Activated CD4-positive, alpha-beta T cell treated with anti-CD3 and anti-CD28 coated beads, Interleukin-2, amount 10 ng/mL, durations not matched to agents 7 days and 5 days (primary cell): ENCODE data around the gene GCKR. TPM values are rescaled to one million over a fixed set of nuclear protein-coding genes. Genes with fewer than 3 reads are reported as not detected.

ENCODE experiments used
- CTCF ChIA-PET: fragments of 350-600 bp; sonication (Branson Sonifier 250); formaldehyde crosslinking; loops from one replicate; lab custom pipeline; 2021; ENCODE audit warnings: antibody characterized with exemption; lab: Charles Lee
- POLR2A ChIA-PET: fragments of 350-600 bp; sonication (Branson Sonifier 250); formaldehyde crosslinking; loops from one replicate; lab custom pipeline; 2021; ENCODE audit warnings: antibody characterized with exemption; lab: Charles Lee
- DNase-seq: peaks from one replicate; pipeline ENCODE4 v3.0.0-alpha.2; 2020
- H3K27ac Mint-ChIP-seq: one replicate; pipeline ENCODE4 v1.8.0; 2021; ENCODE audit warnings: mild to moderate bottlenecking, moderate library complexity, mixed read lengths
- H3K27me3 Mint-ChIP-seq: one replicate; pipeline ENCODE4 v1.8.0; 2021; ENCODE audit warnings: mixed read lengths
- H3K36me3 Mint-ChIP-seq: one replicate; pipeline ENCODE4 v1.8.0; 2021; ENCODE audit warnings: low read depth, mixed read lengths
- H3K4me1 Mint-ChIP-seq: one replicate; pipeline ENCODE4 v1.8.0; 2021; ENCODE audit warnings: mixed read lengths
- H3K4me3 Mint-ChIP-seq: one replicate; pipeline ENCODE4 v1.8.0; 2021; ENCODE audit warnings: mild to moderate bottlenecking, moderate library complexity, mixed read lengths
- H3K9me3 Mint-ChIP-seq: one replicate; pipeline ENCODE4 v1.8.0; 2021; ENCODE audit warnings: mixed read lengths
- total RNA-seq, 2 experiments: library from RNA; stranded (reverse); gene quantifications; one replicate each; pipeline ENCODE4 v1.2.3, GENCODE V29; 2021

Gene GCKR
- not detected for total RNA-seq

GRCh38 chr2:27496357-27497287 is at the start of gene GCKR:
GCKR (plus strand) TSS chr2:27496839; CDS start chr2:27496905, 66 bp downstream.
- ChIA-PET POLR2A (no interaction called here), CTCF (no interaction called here)
- no peaks in the 10 kb centered on the region for H3K36me3 Mint-ChIP-seq
- H3K4me1 Mint-ChIP-seq: peaks cover 10% of the 10 kb centered on the region
- H3K27ac Mint-ChIP-seq: no peak within 1 kb of the TSS
- no peaks in the 10 kb centered on the region for H3K9me3 Mint-ChIP-seq
- peaks cover 53% of the 10 kb centered on the region for H3K27me3 Mint-ChIP-seq
- peak within 1 kb of the TSS; percentile 64 for H3K4me3 Mint-ChIP-seq
- DNase-seq: no peak

- Mint-ChIP-seq H3K4me1 (peaks cover 10% of the 10 kb centered on the region), H3K4me3 (no peak overlapping the region), H3K9me3 (no peaks in the 10 kb centered on the region), H3K27ac (peak overlapping the region; percentile 38), H3K36me3 (peaks cover under 1% of the 10 kb centered on the region), H3K27me3 (no peaks in the 10 kb centered on the region)
- POLR2A ChIA-PET: interaction anchor here (0.6 kb wide), 2 partner anchors 56 to 156 kb away, joined by 4 read pairs; no protein-coding TSS in a partner anchor
- CTCF ChIA-PET: interaction anchor here (1.1 to 2.3 kb wide), 4 partner anchors 10 to 234 kb away, joined by 3 to 10 read pairs (median 4); no protein-coding TSS in a partner anchor
- no peak for DNase-seq
These were observed 48.3 kb upstream of the GCKR start for GRCh38 chr2:27448381-27448780.

GRCh38 chr2:27451095-27451494 is 45.5 kb upstream of the GCKR start:
- Mint-ChIP-seq H3K36me3 (no peaks in the 10 kb centered on the region), H3K27me3 (no peaks in the 10 kb centered on the region), H3K9me3 (no peaks in the 10 kb centered on the region), H3K4me3 (no peak overlapping the region), H3K27ac (no peak overlapping the region), H3K4me1 (peaks cover 6% of the 10 kb centered on the region)
- CTCF ChIA-PET: no interaction called here
- POLR2A ChIA-PET: no interaction called here
- DNase-seq: no peak

- CTCF ChIA-PET: interaction anchor here (1.0 to 2.5 kb wide), 4 partner anchors 10 to 230 kb away, joined by 3 to 9 read pairs (median 4); no protein-coding TSS in a partner anchor
- H3K27ac Mint-ChIP-seq: no peak overlapping the region
- no peaks in the 10 kb centered on the region for H3K9me3 Mint-ChIP-seq
- no peak overlapping the region for H3K4me3 Mint-ChIP-seq
- no peaks in the 10 kb centered on the region for H3K36me3 Mint-ChIP-seq
- H3K27me3 Mint-ChIP-seq: no peaks in the 10 kb centered on the region
- H3K4me1 Mint-ChIP-seq: peaks cover 2% of the 10 kb centered on the region
- no peak for DNase-seq
- POLR2A ChIA-PET: no interaction called here
These were observed 42.7 kb upstream of the GCKR start for GRCh38 chr2:27453968-27454367.

- Mint-ChIP-seq H3K27me3 (no peaks in the 10 kb centered on the region), H3K36me3 (no peaks in the 10 kb centered on the region), H3K27ac (no peak overlapping the region), H3K4me3 (no peak overlapping the region), H3K9me3 (no peaks in the 10 kb centered on the region), H3K4me1 (no peaks in the 10 kb centered on the region)
- CTCF ChIA-PET: interaction anchor here (0.7 to 3.2 kb wide), 3 partner anchors 12 to 222 kb away, joined by 5 to 10 read pairs (median 7); no protein-coding TSS in a partner anchor
- no peak for DNase-seq
- POLR2A ChIA-PET: no interaction called here
These were observed 35.5 kb upstream of the GCKR start for GRCh38 chr2:27461118-27461517.

GRCh38 chr2:27464443-27464842 is 32.2 kb upstream of the GCKR start:
- Mint-ChIP-seq H3K4me3 (no peak overlapping the region), H3K9me3 (no peaks in the 10 kb centered on the region), H3K27me3 (no peaks in the 10 kb centered on the region), H3K36me3 (no peaks in the 10 kb centered on the region), H3K4me1 (no peaks in the 10 kb centered on the region), H3K27ac (no peak overlapping the region)
- ChIA-PET CTCF (interaction anchor here (0.7 to 1.9 kb wide), 2 partner anchors 11 to 55 kb away, joined by 3 to 9 read pairs; partner anchors contain the start of gene PPM1G), POLR2A (no interaction called here)
- DNase-seq: no peak

GRCh38 chr2:27471961-27472360 is 24.7 kb upstream of the GCKR start:
- POLR2A ChIA-PET: no interaction called here
- H3K27me3 Mint-ChIP-seq: no peaks in the 10 kb centered on the region
- H3K27ac Mint-ChIP-seq: no peak overlapping the region
- H3K4me1 Mint-ChIP-seq: no peaks in the 10 kb centered on the region
- H3K4me3 Mint-ChIP-seq: no peak overlapping the region
- DNase-seq: no peak
- CTCF ChIA-PET: interaction anchor here (0.9 to 1.2 kb wide), 2 partner anchors 11 to 33 kb away, joined by 3 to 4 read pairs; no protein-coding TSS in a partner anchor
- H3K36me3 Mint-ChIP-seq: peaks cover 7% of the 10 kb centered on the region
- H3K9me3 Mint-ChIP-seq: no peaks in the 10 kb centered on the region

- DNase-seq: no peak
- CTCF ChIA-PET: no interaction called here
- POLR2A ChIA-PET: no interaction called here
- Mint-ChIP-seq H3K27me3 (no peaks in the 10 kb centered on the region), H3K27ac (no peak overlapping the region), H3K4me3 (no peak overlapping the region), H3K9me3 (no peaks in the 10 kb centered on the region), H3K36me3 (no peaks in the 10 kb centered on the region), H3K4me1 (peaks cover 20% of the 10 kb centered on the region)
These were observed 11.1 kb upstream of the GCKR start for GRCh38 chr2:27485496-27485895.

- peak overlapping the region; percentile 81 for H3K4me3 Mint-ChIP-seq
- H3K27me3 Mint-ChIP-seq: peaks cover 10% of the 10 kb centered on the region
- no peak for DNase-seq
- CTCF ChIA-PET: no interaction called here
- no peaks in the 10 kb centered on the region for H3K36me3 Mint-ChIP-seq
- peaks cover 27% of the 10 kb centered on the region for H3K4me1 Mint-ChIP-seq
- H3K27ac Mint-ChIP-seq: peak overlapping the region; percentile 90
- H3K9me3 Mint-ChIP-seq: no peaks in the 10 kb centered on the region
- POLR2A ChIA-PET: no interaction called here
These were observed 7.5 kb upstream of the GCKR start for GRCh38 chr2:27489118-27489497.

- POLR2A ChIA-PET: no interaction called here
- H3K9me3 Mint-ChIP-seq: no peaks in the 10 kb centered on the region
- H3K4me1 Mint-ChIP-seq: peaks cover 27% of the 10 kb centered on the region
- peak within 1 kb of the TSS; percentile 90 for H3K27ac Mint-ChIP-seq
- H3K36me3 Mint-ChIP-seq: no peaks in the 10 kb centered on the region
- peak; percentile 100 for DNase-seq
- CTCF ChIA-PET: interaction anchor here (1.1 kb wide), 1 partner anchor 194 kb away, joined by 3 read pairs; no protein-coding TSS in a partner anchor
- H3K4me3 Mint-ChIP-seq: peak within 1 kb of the TSS; percentile 81
- peaks cover 14% of the 10 kb centered on the region for H3K27me3 Mint-ChIP-seq
These were observed 6.9 kb upstream of the GCKR start, which contains the start of gene IFT172 for GRCh38 chr2:27489498-27490397. IFT172 (minus strand) TSS chr2:27489743; CDS start chr2:27489653, 90 bp downstream.

GRCh38 chr2:27492557-27492956 is 4.1 kb upstream of the GCKR start:
- Mint-ChIP-seq H3K36me3 (no peaks in the 10 kb centered on the region), H3K27me3 (peaks cover 38% of the 10 kb centered on the region), H3K4me1 (peaks cover 35% of the 10 kb centered on the region), H3K4me3 (no peak overlapping the region), H3K9me3 (no peaks in the 10 kb centered on the region), H3K27ac (no peak overlapping the region)
- POLR2A ChIA-PET: no interaction called here
- CTCF ChIA-PET: no interaction called here
- no peak for DNase-seq

- H3K36me3 Mint-ChIP-seq: no peaks in the 10 kb centered on the region
- no peak overlapping the region for H3K27ac Mint-ChIP-seq
- H3K27me3 Mint-ChIP-seq: peaks cover 49% of the 10 kb centered on the region
- H3K9me3 Mint-ChIP-seq: no peaks in the 10 kb centered on the region
- POLR2A ChIA-PET: no interaction called here
- no peak for DNase-seq
- CTCF ChIA-PET: interaction anchor here (1.5 to 1.7 kb wide), 2 partner anchors 32 to 72 kb away, joined by 3 read pairs; no protein-coding TSS in a partner anchor
- peak overlapping the region; percentile 19 for H3K4me3 Mint-ChIP-seq
- peaks cover 30% of the 10 kb centered on the region for H3K4me1 Mint-ChIP-seq
These were observed 2.7 kb upstream of the GCKR start for GRCh38 chr2:27493948-27494283.
